Panc1 (cell line): Measurements from ENCODE around the gene ABCC4.

Experiments
- CTCF ChIP-seq: fragments of 450-650 bp; IDR thresholded peaks from 2 replicates; pipeline ENCODE4 v1.5.1; 2017; ENCODE audit warnings: mild to moderate bottlenecking
- TCF7L2 ChIP-seq: IDR thresholded peaks from 2 replicates; pipeline ENCODE4 v1.6.1; 2011; ENCODE audit warnings: mild to moderate bottlenecking, low read depth, low read length, inconsistent platforms

DNA sequence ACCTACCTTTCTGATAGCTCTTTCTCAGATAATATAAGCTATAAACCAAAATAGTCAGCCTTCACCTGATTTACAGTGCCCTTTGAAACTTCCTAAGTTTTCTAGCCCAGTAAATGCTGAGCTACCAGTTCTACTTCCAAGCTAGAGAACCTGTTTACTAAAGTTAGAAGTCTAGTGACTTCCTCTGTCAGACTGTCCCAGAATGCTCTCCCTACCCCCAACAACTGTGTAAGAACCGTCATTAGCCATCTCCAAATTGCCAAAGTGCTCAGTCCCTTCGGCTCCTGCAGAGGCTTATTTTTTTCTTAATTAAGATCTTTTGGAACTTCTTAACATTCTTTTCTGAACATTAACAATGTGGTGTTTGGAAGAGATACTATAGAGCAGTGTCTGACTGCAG, 3.2 kb upstream of the ABCC4 start:
- no peak for TF ChIP-seq CTCF
- no peak for TF ChIP-seq TCF7L2
